CD4-positive, alpha-beta T cell (primary cell): ENCODE data around the gene FHOD1. TPM values are rescaled to one million over a fixed set of nuclear protein-coding genes. Genes with fewer than 3 reads are reported as not detected.

ENCODE experiments used
- ATAC-seq: fragments of 200-7000 bp; cut with Tn5 transposase; one replicate; pipeline ENCODE4 v1.10.0; 2022; ENCODE audit warnings: mild to moderate bottlenecking; ENCODE audit not compliant: poor library complexity
- CTCF ChIA-PET: fragments of 350-600 bp; sonication (Branson Sonifier 250); formaldehyde crosslinking; loops from one replicate; lab custom pipeline; 2021; ENCODE audit warnings: antibody characterized with exemption, inconsistent platforms; lab: Charles Lee
- POLR2A ChIA-PET: fragments of 350-600 bp; sonication (Branson Sonifier 250); formaldehyde crosslinking; loops from one replicate; lab custom pipeline; 2021; ENCODE audit warnings: antibody characterized with exemption, inconsistent platforms; lab: Charles Lee
- DNase-seq, 14 experiments: peaks; one replicate each; pipeline ENCODE4 v3.0.0-alpha.2; 2013 to 2020; ENCODE audit warnings: mixed read lengths in 2 of 14
- H3K27ac ChIP-seq, 2 donors: one replicate each; pipeline versions ENCODE4 v1.5.1 to v1.7.0; 2013; ENCODE audit warnings: low read length in 2 of 2, low read depth in 1 of 2, mild to moderate bottlenecking in 1 of 2
- H3K27me3 ChIP-seq, 2 experiments: 1 replicate in 1 of 2; 2 replicates in 1 of 2; pipeline versions ENCODE4 v1.6.1 to v1.7.0; 2013; ENCODE audit warnings: low read length in 2 of 2, control low read depth in 1 of 2, mild to moderate bottlenecking in 1 of 2, moderate library complexity in 1 of 2; ENCODE audit not compliant: insufficient read depth in 2 of 2, control insufficient read depth in 1 of 2
- H3K36me3 ChIP-seq: one replicate; pipeline ENCODE4 v1.6.1; 2013; ENCODE audit warnings: low read length, control low read depth; ENCODE audit not compliant: insufficient read depth
- H3K4me1 ChIP-seq: one replicate; pipeline ENCODE4 v1.6.1; 2013; ENCODE audit warnings: low read length, control low read depth; ENCODE audit not compliant: insufficient read depth
- H3K4me3 ChIP-seq: one replicate; pipeline ENCODE4 v1.5.1; 2013; ENCODE audit warnings: mild to moderate bottlenecking, low read length, moderate library complexity
- H3K9me3 ChIP-seq, 2 experiments: 1 replicate in 1 of 2; 2 replicates in 1 of 2; pipeline versions ENCODE4 v1.6.1 to v1.7.0; 2013; ENCODE audit warnings: low read length in 2 of 2, mild to moderate bottlenecking in 2 of 2, control low read depth in 1 of 2, moderate library complexity in 1 of 2; ENCODE audit not compliant: control insufficient read depth in 1 of 2, insufficient read depth in 1 of 2
- H3K27ac Mint-ChIP-seq: one replicate; pipeline ENCODE4 v1.8.0; 2020; ENCODE audit warnings: mixed read lengths
- H3K27me3 Mint-ChIP-seq: one replicate; pipeline ENCODE4 v1.8.0; 2021; ENCODE audit warnings: mixed read lengths
- H3K36me3 Mint-ChIP-seq: one replicate; pipeline ENCODE4 v1.8.0; 2021; ENCODE audit warnings: low read depth, mixed read lengths
- H3K4me1 Mint-ChIP-seq: one replicate; pipeline ENCODE4 v1.8.0; 2021; ENCODE audit warnings: low read depth, mixed read lengths
- H3K4me3 Mint-ChIP-seq: one replicate; pipeline ENCODE4 v1.8.0; 2020; ENCODE audit warnings: mild to moderate bottlenecking, mixed read lengths
- H3K9me3 Mint-ChIP-seq: one replicate; pipeline ENCODE4 v1.8.0; 2020; ENCODE audit warnings: mixed read lengths
- CTCF ChIP-seq: fragments of 200-600 bp; IDR thresholded peaks from one replicate; pipeline ENCODE4 v1.8.0; 2022; ENCODE audit warnings: antibody characterized with exemption, mild to moderate bottlenecking
- intact Hi-C, 2 experiments: fragments of 100-400 bp; cut with DNase I in 1 of 2; cut with micrococcal nuclease in 1 of 2; formaldehyde crosslinking; loops; one replicate each; pipeline versions ENCODE4 v1.15.1 to v1.9.0; 2023 to 2025; cut with DNase I, micrococcal nuclease
- total RNA-seq, 174 experiments: library from RNA in 2 of 174; stranded (reverse) in 2 of 174; gene quantifications; one replicate each; pipeline ENCODE4 v1.2.3 and lab custom pipeline; 2021 to 2026

The FHOD1 gene
- total RNA-seq, 2 experiments from 2014 or later = 21.1 to 26.0 TPM

GRCh38 chr16:67201411-67202345 lies 45.6 kb downstream of the FHOD1 start:
- intact Hi-C loops = no loop called here

GRCh38 chr16:67200491-67200890 lies 46.8 kb downstream of the FHOD1 start:
- no peak for TF ChIP-seq CTCF
- Histone ChIP-seq H3K36me3 (peaks cover 66% of the 10 kb centered on the region), H3K9me3 (no peaks in the 10 kb centered on the region), H3K4me3 (no peak overlapping the region), H3K27me3 (no peaks in the 10 kb centered on the region), H3K27ac (no peak overlapping the region), H3K4me1 (peaks cover 10% of the 10 kb centered on the region)
- no peak overlapping the region for H3K4me3 Mint-ChIP-seq
- POLR2A ChIA-PET = interaction anchor here (0.6 kb wide), 1 partner anchor 225 kb away, joined by 3 read pairs; no protein-coding TSS in a partner anchor
- H3K27me3 Mint-ChIP-seq = no peaks in the 10 kb centered on the region
- DNase-seq (no peak), ATAC-seq (no peak)
- peaks cover 21% of the 10 kb centered on the region for H3K4me1 Mint-ChIP-seq
- peaks cover 62% of the 10 kb centered on the region for H3K36me3 Mint-ChIP-seq
- H3K9me3 Mint-ChIP-seq = no peaks in the 10 kb centered on the region
- no peak overlapping the region for H3K27ac Mint-ChIP-seq
- intact Hi-C loops = no loop called here
- CTCF ChIA-PET = no interaction called here

More at GRCh38 chr16:67201411-67202345, 45.6 kb downstream of the FHOD1 start:
- Mint-ChIP-seq H3K27me3 (no peaks in the 10 kb centered on the region), H3K27ac (no peak overlapping the region), H3K36me3 (peaks cover 56% of the 10 kb centered on the region), H3K4me3 (no peak overlapping the region), H3K4me1 (peaks cover 10% of the 10 kb centered on the region), H3K9me3 (no peaks in the 10 kb centered on the region)
- ATAC-seq (no peak), DNase-seq (no peak)
- Histone ChIP-seq H3K27me3 (no peaks in the 10 kb centered on the region), H3K4me1 (no peaks in the 10 kb centered on the region), H3K9me3 (no peaks in the 10 kb centered on the region), H3K27ac (no peak overlapping the region), H3K4me3 (no peak overlapping the region), H3K36me3 (peaks cover 59% of the 10 kb centered on the region)
- POLR2A ChIA-PET = interaction anchor here (1.4 kb wide), 1 partner anchor 46 kb away, joined by 3 read pairs; the partner anchor contains the start of gene FHOD1
- CTCF ChIA-PET = no interaction called here
- TF ChIP-seq CTCF = no peak

GRCh38 chr16:67199808-67200198 lies 47.5 kb downstream of the FHOD1 start:
- peaks cover 73% of the 10 kb centered on the region for H3K36me3 ChIP-seq
- H3K9me3 ChIP-seq = no peaks in the 10 kb centered on the region
- DNase-seq = no peak
- no peaks in the 10 kb centered on the region for H3K27me3 Mint-ChIP-seq
- no peak overlapping the region for H3K27ac ChIP-seq
- no peak overlapping the region for H3K27ac Mint-ChIP-seq
- no peak for TF ChIP-seq CTCF
- intact Hi-C loops = no loop called here
- H3K9me3 Mint-ChIP-seq = no peaks in the 10 kb centered on the region
- no peaks in the 10 kb centered on the region for H3K27me3 ChIP-seq
- no peak overlapping the region for H3K4me3 ChIP-seq
- ATAC-seq = no peak
- POLR2A ChIA-PET = no interaction called here
- no peak overlapping the region for H3K4me3 Mint-ChIP-seq
- H3K36me3 Mint-ChIP-seq = peaks cover 69% of the 10 kb centered on the region
- CTCF ChIA-PET = no interaction called here
- H3K4me1 Mint-ChIP-seq = peaks cover 21% of the 10 kb centered on the region
- H3K4me1 ChIP-seq = peaks cover 17% of the 10 kb centered on the region
